ENCODE data around the gene NCBP2.

- TF ChIP-seq, protein P1, sequence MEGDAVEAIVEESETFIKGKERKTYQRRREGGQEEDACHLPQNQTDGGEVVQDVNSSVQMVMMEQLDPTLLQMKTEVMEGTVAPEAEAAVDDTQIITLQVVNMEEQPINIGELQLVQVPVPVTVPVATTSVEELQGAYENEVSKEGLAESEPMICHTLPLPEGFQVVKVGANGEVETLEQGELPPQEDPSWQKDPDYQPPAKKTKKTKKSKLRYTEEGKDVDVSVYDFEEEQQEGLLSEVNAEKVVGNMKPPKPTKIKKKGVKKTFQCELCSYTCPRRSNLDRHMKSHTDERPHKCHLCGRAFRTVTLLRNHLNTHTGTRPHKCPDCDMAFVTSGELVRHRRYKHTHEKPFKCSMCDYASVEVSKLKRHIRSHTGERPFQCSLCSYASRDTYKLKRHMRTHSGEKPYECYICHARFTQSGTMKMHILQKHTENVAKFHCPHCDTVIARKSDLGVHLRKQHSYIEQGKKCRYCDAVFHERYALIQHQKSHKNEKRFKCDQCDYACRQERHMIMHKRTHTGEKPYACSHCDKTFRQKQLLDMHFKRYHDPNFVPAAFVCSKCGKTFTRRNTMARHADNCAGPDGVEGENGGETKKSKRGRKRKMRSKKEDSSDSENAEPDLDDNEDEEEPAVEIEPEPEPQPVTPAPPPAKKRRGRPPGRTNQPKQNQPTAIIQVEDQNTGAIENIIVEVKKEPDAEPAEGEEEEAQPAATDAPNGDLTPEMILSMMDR (IDR thresholded peaks at IDR 0.05): no peak
- TF ChIP-seq EZH2 (IDR thresholded peaks at IDR 0.05): no peak
- TF ChIP-seq EZH2phosphoT487 (IDR thresholded peaks at IDR 0.05): no peak
Observed at GRCh38 chr3:196918968-196919367, 23.4 kb downstream of the NCBP2 start.

Measured in neural progenitor cell (in vitro differentiated cells).